HFFc6 (cell line): ENCODE data around the gene SRPK2. TPM values are rescaled to one million over a fixed set of nuclear protein-coding genes. Genes with fewer than 3 reads are reported as not detected.

ENCODE experiments used
- DNase-seq: peaks from one replicate; pipeline ENCODE4 v3.0.0-alpha.2; 2018
- H3K27ac Mint-ChIP-seq: 2 replicates; pipeline ENCODE4 v1.8.0; 2020; ENCODE audit warnings: mild to moderate bottlenecking, mixed read lengths
- H3K27me3 Mint-ChIP-seq: 2 replicates; pipeline ENCODE4 v1.8.0; 2021; ENCODE audit warnings: mild to moderate bottlenecking, moderate library complexity, mixed read lengths; ENCODE audit not compliant: insufficient read depth
- H3K36me3 Mint-ChIP-seq: 2 replicates; pipeline ENCODE4 v1.8.0; 2021; ENCODE audit warnings: low read depth, mixed read lengths
- H3K4me1 Mint-ChIP-seq: 2 replicates; pipeline ENCODE4 v1.8.0; 2020; ENCODE audit warnings: low read depth, mixed read lengths
- H3K4me3 Mint-ChIP-seq: 2 replicates; pipeline ENCODE4 v1.8.0; 2020; ENCODE audit warnings: mild to moderate bottlenecking, moderate library complexity, mixed read lengths
- H3K9me3 Mint-ChIP-seq: 2 replicates; pipeline ENCODE4 v1.8.0; 2020; ENCODE audit warnings: mild to moderate bottlenecking, mixed read lengths
- total RNA-seq, 6 experiments: library from RNA; stranded (reverse); fragmentation: NEBNext Ultra II Directional; extraction: Animal tissue kit (Norgen Biotek cat#: 25700); gene quantifications; 2 replicates in 1 of 6; 3 replicates in 5 of 6; pipeline ENCODE4 v1.2.3, GENCODE V29; 2021
- TF ChIP-seq, protein P1 (sequence below): fragments of 200-600 bp; sonication (generic); IDR thresholded peaks from 2 replicates; pipeline ENCODE4 v1.5.0; 2021; ENCODE audit warnings: antibody characterized with exemption, mild to moderate bottlenecking

SRPK2 gene
- total RNA-seq, 6 experiments from 2014 or later = 45.2 to 49.3 (median 46.7) TPM

- Mint-ChIP-seq H3K4me1 (no peaks in the 10 kb centered on the region; the same call in 1 of the 2 replicates), H3K27me3 (no peaks in the 10 kb centered on the region; the same call in 1 of the 2 replicates), H3K4me3 (no peak overlapping the region), H3K27ac (no peak overlapping the region; the same call in 1 of the 2 replicates), H3K9me3 (no peaks in the 10 kb centered on the region), H3K36me3 (peaks cover 39% of the 10 kb centered on the region)
- TF ChIP-seq, protein P1, sequence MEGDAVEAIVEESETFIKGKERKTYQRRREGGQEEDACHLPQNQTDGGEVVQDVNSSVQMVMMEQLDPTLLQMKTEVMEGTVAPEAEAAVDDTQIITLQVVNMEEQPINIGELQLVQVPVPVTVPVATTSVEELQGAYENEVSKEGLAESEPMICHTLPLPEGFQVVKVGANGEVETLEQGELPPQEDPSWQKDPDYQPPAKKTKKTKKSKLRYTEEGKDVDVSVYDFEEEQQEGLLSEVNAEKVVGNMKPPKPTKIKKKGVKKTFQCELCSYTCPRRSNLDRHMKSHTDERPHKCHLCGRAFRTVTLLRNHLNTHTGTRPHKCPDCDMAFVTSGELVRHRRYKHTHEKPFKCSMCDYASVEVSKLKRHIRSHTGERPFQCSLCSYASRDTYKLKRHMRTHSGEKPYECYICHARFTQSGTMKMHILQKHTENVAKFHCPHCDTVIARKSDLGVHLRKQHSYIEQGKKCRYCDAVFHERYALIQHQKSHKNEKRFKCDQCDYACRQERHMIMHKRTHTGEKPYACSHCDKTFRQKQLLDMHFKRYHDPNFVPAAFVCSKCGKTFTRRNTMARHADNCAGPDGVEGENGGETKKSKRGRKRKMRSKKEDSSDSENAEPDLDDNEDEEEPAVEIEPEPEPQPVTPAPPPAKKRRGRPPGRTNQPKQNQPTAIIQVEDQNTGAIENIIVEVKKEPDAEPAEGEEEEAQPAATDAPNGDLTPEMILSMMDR = no peak
- DNase-seq = no peak
Observed at GRCh38 chr7:105073143-105073542, 315.6 kb downstream of the SRPK2 start.

DNA sequence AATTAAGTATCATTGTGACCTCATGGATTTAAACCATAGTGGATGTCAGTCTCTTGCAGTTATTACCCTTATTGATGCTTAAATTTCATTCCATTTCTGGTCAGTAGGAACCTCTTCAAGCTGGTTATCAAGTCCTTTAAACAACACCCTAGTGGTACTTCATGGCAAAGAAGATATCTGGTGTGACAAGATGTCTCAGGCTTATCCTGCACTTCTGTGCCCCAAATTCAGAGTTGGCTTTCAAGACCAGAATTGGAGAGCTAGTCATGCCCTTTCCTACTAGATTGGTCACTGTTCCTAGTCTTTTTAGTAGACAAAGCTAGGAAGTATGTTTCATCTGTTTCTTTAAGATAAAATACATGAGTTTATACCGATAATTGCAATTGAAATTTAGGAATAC lies 319.8 kb downstream of the SRPK2 start:
- Mint-ChIP-seq H3K36me3 (peaks cover 21% of the 10 kb centered on the region), H3K27me3 (no peaks in the 10 kb centered on the region)

GRCh38 chr7:105067691-105068090 lies 321.0 kb downstream of the SRPK2 start:
- H3K27me3 Mint-ChIP-seq = no peaks in the 10 kb centered on the region
- H3K9me3 Mint-ChIP-seq = no peaks in the 10 kb centered on the region
- no peak for DNase-seq
- H3K4me1 Mint-ChIP-seq = no peaks in the 10 kb centered on the region
- no peak overlapping the region for H3K4me3 Mint-ChIP-seq
- TF ChIP-seq, protein P1 = no peak
- peaks cover 30% of the 10 kb centered on the region for H3K36me3 Mint-ChIP-seq
- no peak overlapping the region for H3K27ac Mint-ChIP-seq

More for the DNA sequence above, 319.8 kb downstream of the SRPK2 start:
- no peaks in the 10 kb centered on the region for H3K4me1 Mint-ChIP-seq
- no peak overlapping the region for H3K27ac Mint-ChIP-seq
- H3K9me3 Mint-ChIP-seq = no peaks in the 10 kb centered on the region
- DNase-seq = no peak
- TF ChIP-seq, protein P1 = no peak
- no peak overlapping the region for H3K4me3 Mint-ChIP-seq

Other genes starting within 250 kb of the SRPK2 start
- 10 to 100 TPM; 15.1 to 19.6 (median 17.3) TPM for gene PUS7, start 133.3 kb upstream of the SRPK2 start, total RNA-seq
- gene RINT1, start 143.3 kb upstream of the SRPK2 start, total RNA-seq = 10 to 100 TPM; 21.3 to 26.5 (median 22.4) TPM
- not detected for gene EFCAB10, start 192.6 kb upstream of the SRPK2 start, total RNA-seq